ENCODE measurements around the gene PRR29. TPM values are rescaled to one million over a fixed set of nuclear protein-coding genes. Genes with fewer than 3 reads are reported as not detected.

Gene PRR29
- total RNA-seq, 1 donor from 2014 or later: not detected

- ChIA-PET CTCF (interaction anchor here (1.4 kb wide), 1 partner anchor 16 kb away, joined by 3 read pairs; no protein-coding TSS in a partner anchor), POLR2A (interaction anchor here (0.8 kb wide), 1 partner anchor 10 kb away, joined by 4 read pairs; no protein-coding TSS in a partner anchor)
- intact Hi-C loops (cut with micrococcal nuclease): no loop called here
- Mint-ChIP-seq H3K27ac (peak overlapping the region; percentile 35), H3K9me3 (no peaks in the 10 kb centered on the region), H3K27me3 (no peaks in the 10 kb centered on the region), H3K4me3 (no peak overlapping the region), H3K36me3 (ENCODE audit: low read depth) (peaks cover 62% of the 10 kb centered on the region), H3K4me1 (peaks cover 71% of the 10 kb centered on the region)
- DNase-seq (no peak), ATAC-seq (ENCODE audit: low read depth) (no peak)
- TF ChIP-seq, protein P1, sequence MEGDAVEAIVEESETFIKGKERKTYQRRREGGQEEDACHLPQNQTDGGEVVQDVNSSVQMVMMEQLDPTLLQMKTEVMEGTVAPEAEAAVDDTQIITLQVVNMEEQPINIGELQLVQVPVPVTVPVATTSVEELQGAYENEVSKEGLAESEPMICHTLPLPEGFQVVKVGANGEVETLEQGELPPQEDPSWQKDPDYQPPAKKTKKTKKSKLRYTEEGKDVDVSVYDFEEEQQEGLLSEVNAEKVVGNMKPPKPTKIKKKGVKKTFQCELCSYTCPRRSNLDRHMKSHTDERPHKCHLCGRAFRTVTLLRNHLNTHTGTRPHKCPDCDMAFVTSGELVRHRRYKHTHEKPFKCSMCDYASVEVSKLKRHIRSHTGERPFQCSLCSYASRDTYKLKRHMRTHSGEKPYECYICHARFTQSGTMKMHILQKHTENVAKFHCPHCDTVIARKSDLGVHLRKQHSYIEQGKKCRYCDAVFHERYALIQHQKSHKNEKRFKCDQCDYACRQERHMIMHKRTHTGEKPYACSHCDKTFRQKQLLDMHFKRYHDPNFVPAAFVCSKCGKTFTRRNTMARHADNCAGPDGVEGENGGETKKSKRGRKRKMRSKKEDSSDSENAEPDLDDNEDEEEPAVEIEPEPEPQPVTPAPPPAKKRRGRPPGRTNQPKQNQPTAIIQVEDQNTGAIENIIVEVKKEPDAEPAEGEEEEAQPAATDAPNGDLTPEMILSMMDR (IDR thresholded peaks at IDR 0.05): no peak
Observed at GRCh38 chr17:64009571-64010402, 11.6 kb downstream of the PRR29 start.

- no peak for ATAC-seq (ENCODE audit: low read depth)
- CTCF ChIA-PET: no interaction called here
- peaks cover 80% of the 10 kb centered on the region for H3K4me1 Mint-ChIP-seq
- H3K9me3 Mint-ChIP-seq: no peaks in the 10 kb centered on the region
- DNase-seq: no peak
- TF ChIP-seq, protein P1 (IDR thresholded peaks at IDR 0.05): no peak
- H3K27ac Mint-ChIP-seq: peak overlapping the region; percentile 87
- H3K4me3 Mint-ChIP-seq: no peak overlapping the region
- intact Hi-C loops (cut with micrococcal nuclease): no loop called here
- POLR2A ChIA-PET: no interaction called here
- peaks cover 28% of the 10 kb centered on the region for H3K36me3 Mint-ChIP-seq (ENCODE audit: low read depth)
- no peaks in the 10 kb centered on the region for H3K27me3 Mint-ChIP-seq
Observed at GRCh38 chr17:64015447-64015846, 17.3 kb downstream of the PRR29 start.

DNA sequence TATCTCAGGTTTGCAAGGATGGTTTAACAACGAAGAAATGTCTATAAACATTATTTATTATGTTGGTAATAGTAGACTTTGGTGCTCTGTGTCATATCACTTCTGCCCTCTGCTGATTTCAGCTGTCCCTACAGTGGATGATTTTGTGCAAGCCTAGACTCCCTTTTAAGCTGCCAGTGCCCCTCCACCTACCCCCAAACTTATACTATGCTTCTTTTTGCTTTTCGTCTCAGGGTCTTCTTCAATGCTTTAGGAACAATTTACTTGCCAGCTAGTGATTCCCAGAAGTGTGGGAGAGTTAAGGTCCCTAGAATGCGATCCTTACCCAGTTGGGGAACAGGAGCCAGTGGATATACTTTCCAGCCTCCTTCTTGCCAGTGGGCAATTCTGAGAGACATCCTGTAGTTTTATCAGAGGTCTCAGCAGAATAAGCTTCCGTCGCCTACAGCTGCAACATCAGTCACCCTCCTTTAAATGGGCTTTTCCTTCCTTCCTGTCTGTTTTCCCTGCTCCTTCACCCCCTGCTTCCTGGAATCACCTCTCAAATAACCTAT is 18.2 kb downstream of the PRR29 start:
- ATAC-seq (ENCODE audit: low read depth) (no peak), DNase-seq (no peak)
- Mint-ChIP-seq H3K36me3 (ENCODE audit: low read depth) (peaks cover 19% of the 10 kb centered on the region), H3K4me1 (peaks cover 84% of the 10 kb centered on the region), H3K4me3 (peak overlapping the region; percentile 69), H3K27ac (peak overlapping the region; percentile 84), H3K9me3 (no peaks in the 10 kb centered on the region), H3K27me3 (no peaks in the 10 kb centered on the region)
- TF ChIP-seq, protein P1 (IDR thresholded peaks at IDR 0.05): no peak
- POLR2A ChIA-PET: interaction anchor here (0.6 to 1.3 kb wide), 5 partner anchors 14 to 1107 kb away, joined by 3 to 6 read pairs (median 4); no protein-coding TSS in a partner anchor
- CTCF ChIA-PET: interaction anchor here (1.0 to 3.5 kb wide), 10 partner anchors 11 to 127 kb away, joined by 3 to 52 read pairs (median 6); partner anchors contain the start of genes CSHL1 and GH1
- intact Hi-C loops (cut with micrococcal nuclease): loop anchor here (2.0 kb wide), 1 partner anchor 26 kb away; no protein-coding TSS in a partner anchor

DNA sequence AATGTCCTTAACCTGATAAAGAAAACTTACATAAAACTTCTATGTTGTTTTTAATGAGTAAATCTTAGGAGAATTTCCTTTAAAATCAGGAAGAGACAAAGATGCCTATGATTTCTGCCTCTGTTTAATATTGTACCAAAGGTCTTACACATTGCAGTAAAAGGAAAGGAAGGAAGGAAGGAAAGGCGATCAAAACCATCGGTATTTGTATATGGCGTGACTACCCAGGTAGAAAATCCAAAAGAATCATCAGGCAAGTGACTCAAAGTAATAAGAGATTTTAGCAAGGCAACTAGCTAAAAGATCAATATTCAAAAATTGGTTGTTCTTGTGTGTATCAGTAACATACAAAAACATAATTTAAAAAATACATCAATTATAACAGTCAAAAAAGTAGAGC is 18.8 kb downstream of the PRR29 start:
- TF ChIP-seq, protein P1 (IDR thresholded peaks at IDR 0.05): no peak
- Mint-ChIP-seq H3K9me3 (no peaks in the 10 kb centered on the region), H3K4me3 (peak overlapping the region; percentile 69), H3K36me3 (ENCODE audit: low read depth) (peaks cover 14% of the 10 kb centered on the region), H3K27me3 (no peaks in the 10 kb centered on the region), H3K4me1 (peaks cover 85% of the 10 kb centered on the region), H3K27ac (peak overlapping the region; percentile 84)
- intact Hi-C loops (cut with micrococcal nuclease): loop anchor here (2.0 kb wide), 1 partner anchor 26 kb away; no protein-coding TSS in a partner anchor
- ChIA-PET POLR2A (interaction anchor here (0.6 to 1.3 kb wide), 3 partner anchors 70 to 173 kb away, joined by 4 to 6 read pairs (median 4); no protein-coding TSS in a partner anchor), CTCF (interaction anchor here (1.0 to 3.5 kb wide), 12 partner anchors 10 to 127 kb away, joined by 3 to 52 read pairs (median 4); partner anchors contain the start of genes CSHL1 and GH1)
- no peak for DNase-seq
- no peak for ATAC-seq (ENCODE audit: low read depth)

Data from activated B cell treated with CpG ODN at 0.5 μM for 24 hours (primary cell).